Measurements from ENCODE around the gene NAV2.
"Not testable (repeated sequence)": the region's sequence is repeated elsewhere in the genome, so short reads cannot be mapped to it uniquely, and the experiment has no call there.

NAV2 gene

GRCh38 chr11:19919050-19919561 lies 206.5 kb downstream of the NAV2 start:
- DNase-seq (ENCODE audit: low read depth in 1 of 2, low spot score in 1 of 2): no peak

DNA sequence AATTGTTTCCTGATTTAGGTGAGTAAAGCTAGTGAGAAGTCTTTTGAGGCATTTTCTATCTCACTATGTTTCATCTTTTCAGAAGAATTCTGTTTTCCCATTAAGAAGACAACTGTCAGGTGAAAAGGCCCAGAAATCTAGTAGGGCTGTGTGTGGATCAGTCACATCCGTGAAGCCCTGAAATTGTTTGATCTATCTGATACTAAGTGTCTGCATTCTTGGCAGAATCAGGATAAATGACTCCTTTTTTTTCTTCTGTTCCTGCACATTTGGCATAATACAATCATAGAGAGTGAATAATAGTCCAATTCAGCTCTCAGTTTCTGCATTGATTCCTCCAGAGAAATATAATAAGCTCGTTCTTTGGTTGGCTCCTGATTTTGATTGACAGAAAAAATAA lies 208.3 kb downstream of the NAV2 start:
- DNase-seq (ENCODE audit: low read depth in 1 of 2, low spot score in 1 of 2): no peak

DNA sequence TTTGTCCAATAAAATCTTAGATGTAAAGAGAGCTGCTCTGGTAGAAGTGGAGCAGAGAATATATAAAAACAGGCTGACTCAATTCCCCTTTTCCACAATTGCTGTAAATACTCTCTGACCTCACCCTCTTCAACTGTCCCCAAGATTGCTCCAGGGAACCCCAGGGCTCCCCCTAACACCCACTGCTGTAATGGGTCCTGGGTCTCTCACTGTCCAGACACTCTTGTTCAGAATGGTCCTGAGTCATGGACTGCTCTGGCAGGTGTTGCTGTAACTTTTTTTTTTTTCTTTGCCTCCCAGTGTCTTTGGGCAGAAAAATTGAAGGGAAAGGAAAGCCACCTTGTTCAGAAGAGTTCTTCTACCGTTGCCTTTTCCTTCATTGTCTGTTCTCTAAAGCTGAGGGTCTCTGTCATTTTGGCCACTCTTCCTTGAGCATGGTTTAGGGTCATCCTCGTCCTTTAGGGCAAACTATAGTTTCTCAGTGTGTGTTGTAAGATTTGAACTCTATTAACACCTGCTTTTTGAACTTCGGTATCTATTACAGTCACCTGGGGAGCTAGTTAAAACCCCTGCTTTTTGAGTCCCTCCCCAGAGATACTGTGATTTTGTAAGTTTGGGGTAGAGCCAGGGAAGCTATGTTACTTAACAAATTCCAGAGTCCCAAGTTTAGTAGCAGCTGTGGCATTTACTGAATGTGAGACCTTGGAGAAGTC lies 209.5 kb downstream of the NAV2 start:
- no peak for DNase-seq (ENCODE audit: low read depth in 1 of 2, low spot score in 1 of 2)

DNA sequence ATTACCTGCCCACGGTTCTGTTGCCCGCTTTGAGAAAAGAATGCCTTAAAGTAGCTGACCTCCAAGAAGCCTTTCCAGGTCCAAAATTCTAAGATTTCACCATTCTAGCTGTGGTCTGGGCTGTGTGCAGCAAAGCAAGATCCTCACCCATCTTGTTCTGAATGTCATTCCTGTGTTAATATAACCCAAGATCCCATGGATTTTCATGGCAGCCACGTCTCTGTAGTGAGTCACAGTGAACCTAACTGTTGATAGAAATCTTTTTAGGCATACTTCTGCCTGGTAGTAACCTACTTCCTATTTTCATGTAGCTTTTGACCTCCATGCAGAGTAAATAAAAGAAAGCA lies 210.0 kb downstream of the NAV2 start:
- no peak for DNase-seq (ENCODE audit: low read depth in 1 of 2, low spot score in 1 of 2)

DNA sequence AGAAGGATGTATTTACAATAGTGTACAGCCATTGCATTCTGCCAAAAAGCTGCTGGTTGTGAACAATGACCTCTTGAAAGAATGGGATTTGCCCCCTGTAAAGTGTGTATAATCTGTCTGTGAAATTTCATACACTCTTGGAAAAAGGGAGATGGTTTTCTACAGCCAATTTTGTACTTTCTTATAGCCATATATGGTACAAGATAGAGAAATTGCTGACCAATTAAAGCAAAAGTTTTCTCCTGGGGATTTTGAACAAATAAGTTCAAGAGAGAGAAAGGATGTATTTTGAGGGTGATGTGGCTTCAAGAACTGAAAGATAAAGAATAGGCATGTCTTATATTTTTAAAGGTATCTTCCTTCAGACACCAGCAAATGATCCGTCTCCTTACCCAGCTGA lies 211.0 kb downstream of the NAV2 start:
- DNase-seq (ENCODE audit: low read depth in 1 of 2, low spot score in 1 of 2): no peak

- no peak for DNase-seq (ENCODE audit: low read depth in 1 of 2, low spot score in 1 of 2)
Observed at GRCh38 chr11:19924311-19924710, 211.7 kb downstream of the NAV2 start.

- DNase-seq (ENCODE audit: low read depth in 1 of 2, low spot score in 1 of 2): no peak
Observed at GRCh38 chr11:19924716-19925115, 212.1 kb downstream of the NAV2 start.

- DNase-seq (ENCODE audit: low read depth in 1 of 2, low spot score in 1 of 2): not testable (repeated sequence)
Observed at GRCh38 chr11:19927403-19927802, 214.8 kb downstream of the NAV2 start.

GRCh38 chr11:19929147-19929546 lies 216.5 kb downstream of the NAV2 start:
- no peak for DNase-seq (ENCODE audit: low read depth in 1 of 2, low spot score in 1 of 2)

- no peak for DNase-seq (ENCODE audit: low read depth in 1 of 2, low spot score in 1 of 2)
Observed at GRCh38 chr11:19929655-19930054, 217.0 kb downstream of the NAV2 start.

DNA sequence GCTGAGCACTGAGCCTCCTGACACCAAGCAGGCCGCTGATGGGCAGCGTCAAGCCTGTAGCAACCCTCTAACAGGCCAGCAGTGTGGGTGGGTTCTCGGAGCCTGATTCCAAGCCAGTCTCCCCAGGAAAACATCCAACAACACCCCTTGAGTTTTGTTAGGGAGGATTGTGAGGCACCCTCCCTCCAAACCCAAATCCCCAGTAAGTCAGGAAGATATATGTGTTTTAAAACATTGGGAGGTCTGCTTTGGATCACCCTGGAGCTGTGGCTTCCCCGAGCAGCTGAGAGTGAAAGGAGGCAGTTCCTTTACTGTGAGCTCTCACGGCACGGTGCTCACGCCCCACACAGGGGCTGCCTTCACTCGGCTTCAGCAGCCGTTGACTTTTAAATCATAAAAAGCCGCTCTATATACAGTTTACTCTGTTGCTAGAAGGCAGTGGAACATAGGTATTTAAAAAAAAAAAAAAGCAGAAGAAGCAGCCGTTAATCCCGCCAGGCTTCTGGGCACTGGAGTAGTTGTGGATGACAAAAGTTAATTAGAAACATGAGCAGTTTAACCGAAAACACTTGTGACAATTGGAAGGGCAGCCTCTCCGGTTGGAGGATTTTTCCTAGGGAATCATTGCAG lies 218.6 kb downstream of the NAV2 start:
- DNase-seq (ENCODE audit: low read depth in 1 of 2, low spot score in 1 of 2): no peak

DNA sequence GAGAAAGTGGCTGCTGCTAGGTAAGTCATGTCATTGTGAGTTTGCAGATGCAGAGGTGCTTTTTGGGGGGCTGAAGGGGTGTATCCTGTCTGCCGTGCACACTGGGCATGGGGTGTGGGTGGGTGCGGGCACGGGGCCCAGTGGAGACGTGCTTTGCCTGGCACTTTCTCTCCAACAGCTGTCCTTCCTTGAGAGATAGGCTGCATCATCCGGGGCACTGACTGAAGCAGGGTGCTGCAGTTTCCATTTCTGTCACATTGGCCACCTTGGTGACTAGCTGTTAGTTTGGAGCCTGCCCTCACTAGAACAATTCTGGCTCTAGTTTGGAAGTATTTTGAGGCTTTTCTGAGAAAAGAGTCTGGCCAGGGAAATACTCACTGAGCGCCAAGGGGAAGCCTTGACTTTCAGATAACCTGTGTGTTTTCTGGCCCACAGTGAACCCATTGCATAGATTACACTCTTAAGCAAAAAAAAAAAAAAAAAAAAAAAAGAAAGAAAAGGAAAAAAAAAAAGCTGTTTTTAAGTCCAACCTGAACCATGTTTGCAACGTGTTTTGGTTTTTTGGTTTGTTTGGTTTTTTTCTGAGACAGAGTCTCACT lies 219.2 kb downstream of the NAV2 start:
- no peak for DNase-seq (ENCODE audit: low read depth in 1 of 2, low spot score in 1 of 2)

DNA sequence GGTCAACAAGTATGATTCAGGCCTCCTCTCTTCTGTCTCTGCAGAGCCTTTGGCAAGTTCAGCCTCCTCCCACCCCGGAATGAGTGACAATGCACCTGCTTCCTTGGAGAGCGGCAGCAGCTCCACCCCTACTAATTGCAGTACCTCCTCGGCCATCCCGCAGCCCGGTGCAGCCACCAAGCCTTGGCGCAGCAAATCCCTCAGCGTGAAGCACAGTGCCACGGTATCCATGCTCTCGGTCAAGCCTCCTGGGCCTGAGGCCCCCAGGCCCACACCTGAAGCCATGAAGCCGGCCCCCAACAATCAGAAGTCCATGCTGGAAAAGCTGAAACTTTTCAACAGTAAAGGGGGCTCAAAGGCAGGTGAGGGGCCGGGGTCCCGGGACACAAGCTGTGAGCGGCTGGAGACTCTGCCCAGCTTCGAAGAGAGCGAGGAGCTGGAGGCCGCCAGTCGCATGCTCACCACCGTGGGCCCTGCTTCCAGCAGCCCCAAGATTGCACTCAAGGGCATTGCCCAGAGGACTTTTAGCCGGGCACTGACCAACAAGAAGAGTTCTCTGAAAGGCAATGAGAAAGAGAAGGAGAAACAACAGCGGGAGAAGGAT lies 220.6 kb downstream of the NAV2 start:
- DNase-seq (ENCODE audit: low read depth in 1 of 2, low spot score in 1 of 2): no peak

DNA sequence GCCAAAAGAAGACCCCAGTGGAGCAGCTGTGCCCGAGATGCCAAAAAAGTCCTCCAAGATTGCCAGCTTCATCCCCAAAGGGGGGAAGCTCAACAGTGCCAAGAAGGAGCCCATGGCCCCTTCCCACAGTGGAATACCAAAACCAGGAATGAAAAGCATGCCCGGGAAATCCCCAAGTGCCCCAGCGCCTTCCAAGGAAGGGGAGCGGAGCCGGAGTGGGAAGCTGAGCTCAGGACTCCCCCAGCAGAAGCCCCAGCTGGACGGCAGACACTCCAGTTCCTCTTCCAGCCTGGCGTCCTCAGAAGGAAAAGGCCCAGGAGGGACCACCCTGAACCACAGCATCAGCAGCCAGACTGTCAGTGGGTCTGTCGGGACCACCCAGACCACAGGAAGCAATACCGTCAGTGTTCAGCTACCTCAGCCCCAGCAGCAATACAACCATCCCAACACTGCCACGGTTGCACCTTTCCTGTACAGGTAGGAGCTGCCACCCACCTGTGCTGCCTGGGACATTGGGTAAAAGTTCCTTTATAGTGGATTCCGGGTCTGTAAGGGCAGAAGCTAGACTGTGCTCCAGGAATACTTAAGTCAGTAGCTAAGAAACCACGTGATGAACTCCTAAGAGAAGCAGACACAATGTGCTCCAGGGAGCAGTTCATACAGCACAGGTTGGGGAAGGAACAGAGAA lies 221.3 kb downstream of the NAV2 start:
- no peak for DNase-seq (ENCODE audit: low read depth in 1 of 2, low spot score in 1 of 2)

DNA sequence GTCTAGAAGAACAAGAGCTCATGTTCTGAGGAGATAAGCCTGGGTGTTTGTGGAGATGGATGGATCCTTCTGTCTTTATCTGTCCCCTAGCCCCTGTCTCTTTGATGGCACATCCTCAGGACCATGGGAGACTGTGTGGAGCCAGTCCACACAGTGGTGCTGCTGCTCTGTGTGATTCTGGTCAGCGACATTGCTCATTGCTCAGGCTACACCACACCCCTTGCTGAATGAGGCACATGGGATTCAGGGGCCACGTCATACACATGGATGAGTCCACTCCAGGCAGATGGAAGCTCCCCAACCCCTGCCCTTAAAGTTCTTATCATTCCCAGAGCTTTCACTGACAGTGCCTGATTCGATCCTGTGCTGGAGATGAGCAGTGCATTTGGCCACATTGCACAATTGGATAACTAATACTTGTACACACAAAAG lies 222.2 kb downstream of the NAV2 start:
- DNase-seq (ENCODE audit: low read depth in 1 of 2, low spot score in 1 of 2): no peak

- no peak for DNase-seq (ENCODE audit: low read depth in 1 of 2, low spot score in 1 of 2)
Observed at GRCh38 chr11:19935507-19935906, 222.9 kb downstream of the NAV2 start.

GRCh38 chr11:19936461-19936860 lies 223.8 kb downstream of the NAV2 start:
- DNase-seq (ENCODE audit: low read depth in 1 of 2, low spot score in 1 of 2): no peak

GRCh38 chr11:19938169-19938856 lies 225.7 kb downstream of the NAV2 start:
- no peak for DNase-seq (ENCODE audit: low read depth in 1 of 2, low spot score in 1 of 2)

DNA sequence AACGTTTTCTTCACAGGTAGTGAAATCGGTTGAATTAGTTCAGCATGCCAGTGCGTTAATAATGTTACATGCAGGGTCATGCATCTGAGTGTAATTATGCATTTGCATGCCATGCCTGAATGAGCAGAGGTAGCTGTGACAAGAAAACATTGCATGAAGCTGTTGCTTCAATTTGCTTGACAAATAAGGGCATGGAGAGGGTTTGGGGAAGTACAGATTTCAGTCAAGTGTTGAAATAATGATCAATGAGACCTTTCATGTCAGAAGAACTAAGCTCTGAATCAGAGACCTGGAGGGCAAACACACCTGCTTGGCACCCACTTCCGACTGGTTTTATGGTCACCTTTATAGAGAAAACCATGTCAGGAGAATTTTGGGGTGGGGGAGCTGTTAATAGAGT lies 226.2 kb downstream of the NAV2 start:
- DNase-seq (ENCODE audit: low read depth in 1 of 2, low spot score in 1 of 2): no peak

GRCh38 chr11:19939415-19939929 lies 226.8 kb downstream of the NAV2 start:
- DNase-seq (ENCODE audit: low read depth in 1 of 2, low spot score in 1 of 2): no peak

GRCh38 chr11:19940831-19941230 lies 228.2 kb downstream of the NAV2 start:
- DNase-seq (ENCODE audit: low read depth in 1 of 2, low spot score in 1 of 2): no peak
